HG02943 (cell line): Measurements from ENCODE around the gene POLL.
A peak's percentile ranks its signal among the peaks of the same experiment; 100 is the strongest.
"Not testable (repeated sequence)": the region's sequence is repeated elsewhere in the genome, so short reads cannot be mapped to it uniquely, and the experiment has no call there.

ENCODE experiments used
- ATAC-seq: cut with Tn5 transposase; IDR thresholded peaks from one replicate; pipeline ENCODE4 v1.9.1; 2021; ENCODE audit warnings: mild to moderate bottlenecking, low read depth, moderate library complexity; ENCODE audit not compliant: unreplicated experiment

Gene POLL

DNA sequence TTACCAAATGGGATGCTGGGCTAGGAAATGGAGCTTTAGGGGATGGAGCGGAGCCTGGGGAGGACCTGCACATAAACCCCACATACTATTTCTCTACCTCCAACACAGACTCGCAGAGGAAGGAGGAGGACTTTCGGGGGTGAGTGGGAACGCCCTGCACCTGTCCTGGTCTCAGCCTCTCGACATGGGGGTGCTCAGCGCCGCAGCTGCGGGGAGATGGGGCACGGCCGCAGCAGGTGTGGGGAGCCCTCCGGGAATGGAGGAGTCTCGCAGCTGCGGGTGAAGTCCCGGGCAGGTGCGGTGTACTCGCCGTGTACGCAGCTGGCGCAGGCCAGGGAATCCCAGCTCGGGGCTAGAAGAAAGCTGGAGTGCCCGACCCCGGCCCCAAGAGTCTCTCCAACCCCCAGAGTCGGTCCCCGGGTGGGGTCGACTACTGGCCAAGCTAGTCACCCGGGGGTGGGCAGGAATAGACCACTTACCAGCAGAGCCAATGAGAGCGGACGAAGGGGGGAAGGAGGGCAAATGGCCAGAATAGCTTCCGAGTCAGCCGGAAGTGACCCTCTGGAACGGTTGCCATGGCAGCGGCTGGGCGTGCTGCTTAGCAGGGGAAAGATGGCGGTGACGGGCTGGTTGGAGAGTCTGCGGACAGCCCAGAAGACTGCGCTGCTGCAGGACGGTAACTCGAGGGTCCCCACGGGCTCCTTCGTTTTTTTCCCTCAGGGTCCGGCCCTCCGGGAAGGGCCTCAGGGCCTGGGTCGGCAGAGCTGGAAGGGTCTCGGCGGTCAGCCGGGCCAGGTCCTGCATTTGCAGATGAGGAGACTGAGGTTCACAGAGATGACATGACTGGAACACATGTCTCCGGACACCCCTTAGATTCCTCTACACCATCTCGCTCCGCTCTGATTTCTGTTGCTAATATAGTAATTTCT is at the start of gene POLL, which contains the start of gene DPCD:
POLL (minus strand) TSS at position 533 of the 929 bp plus-strand sequence. CDS start 897 bp downstream, outside the sequence.
DPCD (plus strand) TSS at position 597 of the 929 bp plus-strand sequence; CDS start at position 613, 16 bp downstream.
- peak; percentile 92 for ATAC-seq

DNA sequence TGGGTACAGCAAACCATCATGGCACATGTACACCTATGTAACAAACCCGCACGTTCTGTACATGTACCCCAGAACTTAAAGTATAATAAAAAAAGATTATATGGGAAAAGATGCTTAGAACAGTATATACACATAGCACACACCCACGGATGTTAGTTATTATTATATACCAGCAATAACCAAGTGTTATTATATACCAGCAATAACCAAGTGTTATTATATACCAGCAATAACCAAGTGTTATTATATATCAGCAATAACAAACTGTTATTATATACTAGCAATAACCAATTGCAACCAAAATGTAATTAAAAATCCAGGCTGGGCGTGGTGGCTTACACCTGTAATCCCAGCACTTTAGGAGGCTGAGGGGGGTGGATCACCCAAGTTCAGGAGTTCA is 45.5 kb upstream of the POLL start:
- ATAC-seq, result not testable (repeated sequence)

DNA sequence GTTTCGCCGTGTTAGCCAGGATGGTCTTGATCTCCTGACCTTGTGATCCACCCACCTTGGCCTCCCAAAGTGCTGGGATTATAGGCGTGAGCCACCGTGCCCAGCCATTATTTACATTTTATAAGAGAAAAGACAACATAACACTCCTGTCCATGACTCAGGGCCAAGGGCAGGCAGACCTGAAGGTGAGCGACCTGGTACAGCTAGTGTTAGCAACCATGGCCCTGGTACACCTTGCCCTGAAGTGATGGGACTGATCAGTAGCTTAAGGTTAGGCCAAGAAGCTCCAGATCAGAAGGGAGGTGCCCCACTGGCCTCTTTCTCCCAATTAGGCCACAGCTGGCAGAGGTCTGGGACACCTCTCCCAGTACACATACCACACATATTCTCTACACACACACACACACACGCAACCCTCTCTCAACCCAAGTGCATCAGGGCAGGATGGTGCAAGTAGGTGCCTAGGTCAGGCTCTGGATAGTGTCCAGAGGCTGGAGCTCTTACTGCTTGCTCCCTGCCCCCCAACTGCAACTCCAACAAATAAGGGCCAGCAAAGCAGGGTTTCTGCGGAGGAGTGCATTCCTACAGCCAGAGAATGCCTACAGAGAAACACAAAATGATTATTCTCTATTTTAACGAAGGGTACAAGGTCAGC is 43.9 kb upstream of the POLL start:
- no peak for ATAC-seq

DNA sequence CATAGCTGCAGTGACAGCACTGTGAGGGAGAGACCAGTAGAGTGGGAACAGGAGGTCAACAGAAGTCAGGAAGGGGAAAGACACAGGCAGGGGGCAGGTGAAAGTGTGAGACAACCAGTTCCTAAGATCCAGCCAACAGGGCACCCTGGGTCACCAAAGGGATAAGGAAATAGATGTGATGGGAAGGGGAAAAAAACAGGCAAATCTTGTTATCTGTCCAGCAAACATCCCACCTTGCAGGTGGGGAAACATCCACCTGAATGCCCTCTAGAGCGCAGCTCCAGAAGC is 42.5 kb upstream of the POLL start:
- no peak for ATAC-seq

DNA sequence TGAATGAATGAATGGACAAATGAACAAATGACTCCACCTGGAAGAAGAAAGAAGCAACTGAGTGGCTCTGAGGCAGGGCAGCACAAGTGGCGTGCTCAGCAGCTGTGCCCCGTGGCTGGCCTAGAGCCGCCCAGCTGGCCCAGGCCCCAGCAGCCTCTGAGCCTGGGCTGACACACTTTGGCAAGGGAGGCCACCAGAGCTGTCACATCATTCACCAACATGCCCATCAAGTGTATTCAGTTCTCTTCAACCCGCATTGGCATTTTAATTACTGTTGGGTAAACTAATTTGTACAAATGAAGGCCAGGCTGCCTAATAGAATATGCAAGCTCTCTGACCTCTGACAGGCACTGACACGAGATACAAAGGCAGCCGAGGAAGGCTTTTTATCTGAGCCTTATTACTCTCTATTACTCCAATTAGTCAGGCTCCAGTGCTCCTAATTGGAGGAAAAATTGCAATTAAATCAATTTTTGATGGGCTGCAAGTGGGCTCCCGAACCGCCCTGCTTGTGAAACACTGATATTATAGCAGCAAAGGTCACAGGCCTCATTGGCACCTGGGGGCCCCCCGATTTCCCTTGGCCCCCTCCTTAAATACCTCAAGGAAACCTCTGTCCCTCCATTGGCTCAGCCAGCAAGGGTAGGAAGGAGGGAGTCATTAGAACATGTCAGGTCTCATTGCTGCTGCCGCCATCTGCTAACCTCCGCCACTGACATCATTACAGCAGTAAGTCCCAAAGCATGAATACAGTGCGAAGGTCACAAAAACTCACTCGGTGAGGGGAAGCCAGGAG is 42.0 kb upstream of the POLL start:
- ATAC-seq, result no peak

DNA sequence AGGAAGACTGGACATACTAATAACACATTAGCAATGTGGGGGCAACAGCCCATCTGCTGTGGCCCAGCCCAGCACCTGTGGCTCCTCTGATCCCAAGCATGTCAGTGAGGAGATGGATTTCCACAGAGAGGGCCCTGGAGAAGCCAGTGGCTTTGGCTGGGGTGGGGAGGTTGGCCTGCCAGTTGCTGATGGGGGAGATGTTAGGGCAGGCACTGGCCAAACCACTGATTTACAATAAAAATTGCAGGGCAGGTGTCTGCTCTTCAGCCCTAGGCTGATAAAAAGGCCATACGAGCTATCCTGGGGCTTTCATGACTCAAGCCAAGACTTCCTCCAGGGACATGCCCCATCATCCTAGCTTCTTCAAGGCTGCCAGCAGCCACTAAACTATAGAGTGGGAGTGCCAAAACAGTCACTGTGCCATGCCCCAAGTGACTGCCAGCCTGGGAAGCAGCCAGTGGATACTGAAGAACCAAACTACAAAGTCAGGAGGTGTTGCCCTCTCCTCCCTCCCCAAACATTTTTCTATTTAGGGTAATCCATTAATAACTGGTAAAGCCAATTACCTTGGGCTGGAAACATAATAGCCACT is 37.9 kb upstream of the POLL start:
- no peak for ATAC-seq

DNA sequence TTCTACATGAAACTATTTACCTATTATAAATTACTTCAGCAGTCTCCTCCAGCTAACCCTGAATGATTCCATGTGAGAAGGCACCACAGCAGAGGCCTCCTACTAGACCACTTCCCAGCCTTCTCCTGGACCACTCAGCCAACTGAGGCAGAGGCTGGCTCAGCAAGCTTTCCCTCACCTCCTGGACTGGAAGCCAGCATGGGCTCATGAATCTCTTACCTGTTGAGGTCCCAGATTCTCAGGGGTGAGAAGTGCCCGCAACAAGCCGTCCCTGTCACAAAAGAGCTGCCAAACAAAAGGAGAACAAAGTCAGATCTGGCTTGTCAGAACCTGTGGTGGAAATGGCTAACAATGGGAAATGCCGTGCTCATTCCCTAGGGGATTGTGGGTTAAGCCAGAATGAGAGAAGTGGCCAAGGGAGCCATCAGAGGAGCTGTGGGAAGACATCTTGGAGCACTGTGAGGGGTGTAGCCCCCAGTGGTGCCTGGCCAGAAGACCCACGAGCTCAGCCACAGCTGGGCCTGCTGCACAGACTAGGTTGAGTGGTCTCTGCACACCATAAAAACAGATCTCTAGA is 36.6 kb upstream of the POLL start:
- ATAC-seq, result no peak

DNA sequence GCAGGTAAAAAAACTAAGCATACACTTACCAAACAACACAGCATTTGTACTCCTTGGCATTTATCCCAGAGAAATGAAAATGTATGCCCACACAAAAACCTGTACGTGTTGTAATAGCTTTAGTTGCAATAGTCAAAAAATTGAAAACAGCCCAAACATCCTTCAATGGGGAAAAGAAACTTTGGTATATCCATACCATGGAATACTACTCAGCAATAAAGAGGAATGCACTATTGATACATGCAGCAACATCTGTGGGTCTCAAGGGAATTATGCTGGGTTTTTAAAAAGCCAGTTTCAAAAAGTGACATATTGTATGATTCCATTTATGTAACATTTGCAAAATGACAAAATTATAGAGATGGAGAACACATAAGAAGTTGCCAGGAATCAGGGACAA is 35.5 kb upstream of the POLL start:
- ATAC-seq, result no peak

DNA sequence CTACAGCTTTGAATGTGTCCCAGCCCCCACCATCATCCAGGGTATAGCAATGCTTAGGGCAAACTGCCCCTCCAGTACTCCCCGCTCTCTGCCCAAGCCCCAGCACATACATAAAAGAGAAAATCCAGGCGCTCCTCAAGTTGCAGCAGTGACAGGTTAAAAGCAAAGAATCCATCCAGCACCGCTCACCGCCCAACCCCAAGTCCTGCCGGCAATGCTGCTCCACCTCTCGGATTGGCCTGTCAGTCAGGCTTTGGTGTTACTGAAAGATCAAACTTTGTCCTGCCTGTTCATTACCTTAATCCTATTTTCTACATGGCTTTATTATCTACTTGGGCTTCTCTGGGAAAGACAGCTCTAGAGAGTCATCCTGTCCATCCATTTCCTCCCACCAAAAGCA is 31.9 kb upstream of the POLL start:
- ATAC-seq, result no peak

DNA sequence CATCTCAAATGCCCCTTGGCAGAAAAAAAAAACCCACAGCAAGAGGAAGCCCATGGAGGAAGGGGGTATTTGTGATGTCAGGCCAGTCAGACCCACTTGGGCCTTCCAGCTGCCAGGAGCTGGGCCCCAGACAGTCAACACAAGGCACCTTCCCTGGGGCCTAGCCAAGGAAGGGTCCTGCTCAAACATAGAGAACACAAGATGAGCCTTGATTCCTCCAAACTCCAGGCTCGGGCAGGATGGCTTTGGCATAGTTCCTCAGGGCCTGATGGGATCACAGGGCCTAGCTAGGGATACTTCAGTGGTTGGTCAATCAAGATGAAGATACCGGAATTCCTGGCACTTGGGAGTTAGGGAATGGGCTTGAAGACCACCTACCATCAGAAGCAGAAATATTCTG is 30.8 kb upstream of the POLL start:
- no peak for ATAC-seq

DNA sequence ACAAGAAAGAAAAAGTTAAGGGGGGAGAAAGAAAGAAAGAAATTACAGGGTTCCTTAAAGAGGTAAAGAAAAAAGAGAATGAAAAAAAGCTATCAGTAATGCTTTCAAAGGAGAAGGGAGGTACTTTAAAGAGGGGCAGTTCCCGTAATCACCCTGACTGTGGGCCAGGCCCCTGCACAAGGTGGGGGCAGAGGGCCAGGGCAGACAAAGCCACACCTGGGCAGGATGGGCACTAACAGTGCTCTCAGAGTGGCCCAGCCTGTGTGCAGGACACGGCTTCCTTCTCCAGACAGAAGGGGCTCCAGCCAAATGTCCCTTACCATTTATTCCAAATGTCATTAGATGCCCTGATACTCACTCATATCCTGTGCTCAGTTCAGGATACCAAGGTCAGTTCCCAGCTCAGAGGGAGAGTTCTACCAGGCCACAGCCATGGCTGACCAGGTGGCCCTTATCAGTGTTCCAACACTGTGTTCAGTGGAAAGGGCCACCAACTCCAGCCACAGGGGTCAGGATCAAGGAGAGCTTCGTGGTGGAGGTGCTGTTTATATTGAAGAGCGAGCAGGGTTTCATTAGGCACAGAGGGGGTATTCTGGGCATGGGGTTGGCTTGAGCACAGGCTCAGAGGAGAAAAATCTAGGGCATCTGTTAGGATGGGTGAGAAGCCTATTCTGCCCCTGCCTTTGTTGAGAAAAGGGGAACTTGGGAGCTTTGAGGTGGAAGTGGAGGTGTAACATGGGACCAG is 29.9 kb upstream of the POLL start:
- no peak for ATAC-seq

DNA sequence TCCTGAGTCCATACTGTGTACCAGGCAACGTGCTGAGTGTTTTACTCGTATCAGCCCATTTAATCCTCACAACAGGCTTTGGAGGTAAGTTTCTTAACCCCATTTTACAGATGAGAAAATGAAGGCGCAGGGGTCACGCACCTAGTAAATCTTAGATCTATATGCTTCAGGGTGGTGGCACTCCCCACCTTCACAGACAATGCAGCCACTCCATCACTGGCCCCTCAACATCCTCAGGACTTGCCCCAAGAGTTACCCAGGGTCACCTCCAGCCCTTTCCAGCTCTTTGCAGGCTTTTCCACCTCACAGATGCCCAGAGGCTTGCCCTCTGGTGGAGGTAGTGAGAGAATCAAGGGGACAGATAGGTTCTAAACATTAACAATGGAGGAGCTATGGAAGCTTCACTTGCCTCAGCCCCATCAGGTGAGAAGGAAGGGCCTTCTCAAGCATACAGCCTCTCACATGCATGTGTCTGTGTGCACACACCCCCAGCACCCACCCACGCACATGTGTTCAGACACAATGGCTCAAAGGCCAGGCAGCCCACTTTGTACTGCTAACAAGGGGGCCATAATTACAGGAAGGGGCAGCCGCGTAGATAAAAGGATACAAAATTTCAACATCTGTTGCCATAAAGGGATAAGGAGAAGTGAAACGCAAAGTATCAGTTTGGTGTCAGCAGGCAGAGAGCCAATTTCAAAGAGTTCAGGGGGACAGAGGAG is 29.2 kb upstream of the POLL start:
- no peak for ATAC-seq

DNA sequence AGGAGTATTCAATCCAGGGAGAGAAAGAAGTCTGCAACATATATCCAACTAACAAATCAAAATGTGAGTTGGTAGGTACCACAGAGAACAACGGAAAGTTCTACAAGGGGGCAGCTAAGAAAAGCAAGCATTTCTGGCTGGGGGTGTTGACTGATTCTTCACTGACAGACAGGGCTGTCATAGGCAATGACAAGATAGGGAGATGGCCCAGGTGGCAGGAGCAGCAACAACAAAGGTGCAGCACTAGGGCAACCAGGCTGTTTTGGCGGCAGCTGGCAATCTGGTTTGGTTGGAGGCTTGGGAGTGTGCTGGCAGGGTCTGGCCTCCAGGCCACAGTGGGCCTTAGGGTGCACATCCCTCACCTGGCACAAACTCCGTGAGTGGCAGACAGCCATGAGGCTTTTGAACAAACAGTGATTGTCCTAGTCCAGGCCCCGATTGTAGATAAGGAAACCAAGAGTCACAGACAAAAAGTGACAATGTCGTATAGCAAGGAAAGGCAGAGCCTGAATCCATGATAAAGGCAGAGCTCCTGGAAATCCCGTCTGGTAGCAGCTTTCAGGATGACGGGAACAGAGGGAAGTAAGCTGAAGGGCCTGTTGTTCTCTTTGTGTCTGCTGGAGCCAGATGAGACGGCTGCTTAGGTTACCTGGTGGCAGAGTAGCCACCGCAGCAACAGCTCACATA is 28.5 kb upstream of the POLL start:
- ATAC-seq, result no peak

DNA sequence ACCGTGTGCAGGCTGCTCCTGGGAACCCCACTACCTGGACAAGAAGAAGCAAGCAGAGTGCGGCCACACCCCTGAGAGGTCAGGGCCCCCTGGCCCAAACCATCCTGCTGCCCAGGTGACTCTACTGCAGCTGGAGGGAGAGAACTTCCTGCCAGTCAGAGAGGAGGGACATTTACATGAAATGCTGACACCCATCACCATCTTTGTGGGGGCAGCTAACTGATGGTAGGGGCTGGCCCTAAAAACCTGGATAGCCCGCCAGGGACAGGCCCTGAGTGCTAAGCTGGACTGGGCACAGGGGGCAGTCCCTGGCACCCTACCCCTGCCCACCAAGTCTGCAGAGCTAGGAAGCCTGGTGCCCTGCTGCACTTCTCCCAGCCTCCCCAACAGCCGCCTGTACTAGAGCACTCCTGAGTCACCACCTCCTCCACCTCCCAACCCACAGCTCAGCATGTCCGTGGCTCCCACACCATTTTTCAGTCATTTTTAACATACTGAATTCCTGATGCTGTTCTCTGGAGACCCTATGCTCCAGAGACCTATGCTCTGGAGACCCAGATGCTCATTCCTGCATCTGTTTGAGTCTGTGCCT is 27.6 kb upstream of the POLL start:
- ATAC-seq, result no peak

DNA sequence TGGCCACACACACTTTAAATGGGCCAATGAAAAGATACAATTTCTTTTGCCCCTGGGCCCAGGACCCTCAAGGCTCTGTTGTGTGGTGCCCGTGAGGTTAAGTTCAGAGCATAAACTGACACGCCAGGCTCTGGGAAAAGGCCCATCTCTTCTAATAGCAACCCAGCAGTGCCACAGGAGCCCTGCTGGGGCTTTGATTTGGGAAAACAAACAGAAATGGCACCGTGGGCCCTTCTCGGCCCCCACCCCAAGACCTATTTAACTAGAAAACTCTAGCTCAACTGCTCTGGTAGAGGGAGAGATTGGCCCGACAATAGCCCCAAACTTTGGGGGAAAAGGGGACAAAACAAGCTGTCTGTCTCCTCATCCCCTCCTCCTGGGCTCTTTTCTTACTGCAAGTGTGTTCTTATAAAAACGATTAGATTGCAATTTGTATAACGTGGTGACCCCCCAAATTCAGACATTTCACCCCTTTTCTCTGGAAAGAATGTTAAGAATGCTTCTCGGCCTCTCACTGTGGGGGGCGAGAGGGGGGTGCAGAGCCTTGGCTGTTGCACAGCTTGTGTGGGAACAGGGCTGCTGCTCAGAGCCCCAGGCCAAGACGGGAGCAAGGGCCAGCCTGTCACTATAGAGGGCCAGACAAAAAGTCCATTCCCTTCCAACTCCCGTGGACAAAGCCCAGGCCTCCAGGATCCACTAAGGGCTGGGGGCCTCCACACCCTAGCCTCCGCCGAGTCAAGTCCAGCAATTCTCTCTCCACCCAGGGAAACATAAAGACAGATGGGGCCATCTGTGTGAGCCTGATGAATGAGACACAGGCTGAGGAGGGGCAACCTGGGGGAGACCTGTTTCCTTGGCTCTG is 26.8 kb upstream of the POLL start:
- ATAC-seq, result no peak

DNA sequence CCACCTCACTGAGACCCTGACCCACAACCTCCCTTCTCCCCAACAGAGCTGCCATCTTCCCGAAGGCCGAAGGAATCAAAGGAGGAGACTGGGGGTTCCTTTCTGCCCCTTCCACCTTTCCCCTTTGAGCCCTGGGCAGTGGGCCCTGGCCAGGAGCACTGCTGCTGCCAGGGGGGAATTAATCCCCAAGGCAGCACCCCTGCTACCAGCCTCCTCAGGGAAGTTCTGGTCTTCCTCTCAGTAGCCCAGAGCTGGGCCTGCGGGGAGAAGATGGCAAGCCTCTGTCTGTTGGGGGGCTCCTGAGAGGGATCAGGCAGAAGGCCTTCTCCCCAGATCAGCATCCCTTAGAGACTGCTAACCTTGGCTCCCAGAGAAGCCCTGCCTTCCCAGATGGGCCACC is 25.6 kb upstream of the POLL start:
- ATAC-seq, result no peak

DNA sequence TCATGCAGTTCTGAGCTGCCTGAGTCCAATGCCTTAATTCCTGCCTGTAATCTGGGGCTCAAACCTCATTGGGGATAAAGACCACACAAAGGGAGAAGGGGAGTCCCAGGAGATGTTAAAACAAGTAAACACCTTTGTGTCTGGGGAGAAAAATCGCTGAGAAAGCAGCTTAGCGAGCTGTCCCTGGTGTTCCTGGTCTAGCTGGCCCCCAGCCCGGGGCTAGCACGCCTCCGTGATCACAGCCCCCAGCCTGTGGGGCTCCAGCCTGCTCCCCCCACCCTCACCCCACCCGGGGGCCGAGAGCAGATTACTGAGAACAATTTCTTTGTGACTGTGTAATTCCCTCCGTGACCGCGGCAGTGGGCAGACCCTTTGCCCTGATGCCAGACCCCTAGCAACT is 24.8 kb upstream of the POLL start:
- ATAC-seq, result no peak
